Renal cortical epithelial cell (primary cell): ENCODE results near the gene PHF21A. TPM values are rescaled to one million over a fixed set of nuclear protein-coding genes. Genes with fewer than 3 reads are reported as not detected.
A peak's percentile ranks its signal among the peaks of the same experiment; 100 is the strongest.
"Not testable (repeated sequence)": the region's sequence is repeated elsewhere in the genome, so short reads cannot be mapped to it uniquely, and the experiment has no call there.

Source experiments
- DNase-seq: peaks from one replicate; pipeline ENCODE4 v3.0.0-alpha.2; 2011; ENCODE audit warnings: low read depth
- total RNA-seq: library from RNA; depleted of rRNA; stranded (reverse); fragments of >200 nt; gene quantifications from 2 replicates; pipeline ENCODE4 v1.2.3, GENCODE V29; 2014

Gene PHF21A
- total RNA-seq, 1 donor from 2014 or later, result 27.7 TPM

- no peak for DNase-seq
These were observed 85.2 kb downstream of the PHF21A start for GRCh38 chr11:46036009-46036408.

- DNase-seq, result no peak
These were observed 87.2 kb downstream of the PHF21A start for GRCh38 chr11:46034041-46034440.

- DNase-seq, result no peak
These were observed 94.5 kb downstream of the PHF21A start for GRCh38 chr11:46026606-46027293.

- no peak for DNase-seq
These were observed 101.1 kb downstream of the PHF21A start for GRCh38 chr11:46020084-46020599.

GRCh38 chr11:46018651-46019050 is 102.6 kb downstream of the PHF21A start:
- DNase-seq, result no peak

- no peak for DNase-seq
These were observed 103.9 kb downstream of the PHF21A start for GRCh38 chr11:46017341-46017740.

- no peak for DNase-seq
These were observed 105.3 kb downstream of the PHF21A start for GRCh38 chr11:46015941-46016340.

- not testable (repeated sequence) for DNase-seq
These were observed 107.1 kb downstream of the PHF21A start for GRCh38 chr11:46014168-46014567.

- DNase-seq, result no peak
These were observed 109.1 kb downstream of the PHF21A start for GRCh38 chr11:46012185-46012584.

GRCh38 chr11:46010100-46010499 is 111.2 kb downstream of the PHF21A start:
- DNase-seq, result no peak

GRCh38 chr11:46009647-46010046 is 111.6 kb downstream of the PHF21A start:
- DNase-seq, result peak; percentile 38

- peak; percentile 79 for DNase-seq
These were observed 114.7 kb downstream of the PHF21A start for GRCh38 chr11:46006418-46007070.

- no peak for DNase-seq
These were observed 117.7 kb downstream of the PHF21A start for GRCh38 chr11:46003572-46003971.

GRCh38 chr11:46002189-46002588 is 119.1 kb downstream of the PHF21A start:
- DNase-seq, result no peak

- no peak for DNase-seq
These were observed 119.8 kb downstream of the PHF21A start for GRCh38 chr11:46001448-46001914.

- DNase-seq, result peak; percentile 19
These were observed 123.7 kb downstream of the PHF21A start for GRCh38 chr11:45997599-45997998.

GRCh38 chr11:45995342-45995734 is 125.9 kb downstream of the PHF21A start:
- DNase-seq, result no peak

GRCh38 chr11:45994371-45995341 is 126.6 kb downstream of the PHF21A start:
- DNase-seq, result peak; percentile 38

- no peak for DNase-seq
These were observed 127.7 kb downstream of the PHF21A start for GRCh38 chr11:45993531-45994001.

- DNase-seq, result peak; percentile 83
These were observed 132.3 kb downstream of the PHF21A start for GRCh38 chr11:45988921-45989320.

- no peak for DNase-seq
These were observed 136.0 kb downstream of the PHF21A start for GRCh38 chr11:45985212-45985611.

GRCh38 chr11:45984192-45984591 is 137.1 kb downstream of the PHF21A start:
- DNase-seq, result no peak
